ENCODE data around the gene CCDC116.
"Not testable (repeated sequence)": the region's sequence is repeated elsewhere in the genome, so short reads cannot be mapped to it uniquely, and the experiment has no call there.

The CCDC116 gene

GRCh38 chr22:21598302-21598701 is 34.3 kb upstream of the CCDC116 start:
- Histone ChIP-seq H3K27me3 (no peaks in the 10 kb centered on the region), H3K9me3 (no peaks in the 10 kb centered on the region), H3K4me3 (ENCODE audit: low read depth, low read length) (no peak overlapping the region), H3K36me3 (peaks cover 46% of the 10 kb centered on the region), H3K4me1 (no peaks in the 10 kb centered on the region)
- DNase-seq: no peak
- TF ChIP-seq, protein P1, sequence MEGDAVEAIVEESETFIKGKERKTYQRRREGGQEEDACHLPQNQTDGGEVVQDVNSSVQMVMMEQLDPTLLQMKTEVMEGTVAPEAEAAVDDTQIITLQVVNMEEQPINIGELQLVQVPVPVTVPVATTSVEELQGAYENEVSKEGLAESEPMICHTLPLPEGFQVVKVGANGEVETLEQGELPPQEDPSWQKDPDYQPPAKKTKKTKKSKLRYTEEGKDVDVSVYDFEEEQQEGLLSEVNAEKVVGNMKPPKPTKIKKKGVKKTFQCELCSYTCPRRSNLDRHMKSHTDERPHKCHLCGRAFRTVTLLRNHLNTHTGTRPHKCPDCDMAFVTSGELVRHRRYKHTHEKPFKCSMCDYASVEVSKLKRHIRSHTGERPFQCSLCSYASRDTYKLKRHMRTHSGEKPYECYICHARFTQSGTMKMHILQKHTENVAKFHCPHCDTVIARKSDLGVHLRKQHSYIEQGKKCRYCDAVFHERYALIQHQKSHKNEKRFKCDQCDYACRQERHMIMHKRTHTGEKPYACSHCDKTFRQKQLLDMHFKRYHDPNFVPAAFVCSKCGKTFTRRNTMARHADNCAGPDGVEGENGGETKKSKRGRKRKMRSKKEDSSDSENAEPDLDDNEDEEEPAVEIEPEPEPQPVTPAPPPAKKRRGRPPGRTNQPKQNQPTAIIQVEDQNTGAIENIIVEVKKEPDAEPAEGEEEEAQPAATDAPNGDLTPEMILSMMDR (IDR thresholded peaks at IDR 0.05; ENCODE audit: low read depth, low read length): no peak

- TF ChIP-seq, protein P1 (IDR thresholded peaks at IDR 0.05; ENCODE audit: low read depth, low read length): no peak
- no peaks in the 10 kb centered on the region for H3K9me3 ChIP-seq
- H3K27me3 ChIP-seq: no peaks in the 10 kb centered on the region
- H3K36me3 ChIP-seq: peaks cover 39% of the 10 kb centered on the region
- no peaks in the 10 kb centered on the region for H3K4me1 ChIP-seq
- no peak for DNase-seq
- no peak overlapping the region for H3K4me3 ChIP-seq (ENCODE audit: low read depth, low read length)
Observed at GRCh38 chr22:21599053-21599893, 33.3 kb upstream of the CCDC116 start.

DNA sequence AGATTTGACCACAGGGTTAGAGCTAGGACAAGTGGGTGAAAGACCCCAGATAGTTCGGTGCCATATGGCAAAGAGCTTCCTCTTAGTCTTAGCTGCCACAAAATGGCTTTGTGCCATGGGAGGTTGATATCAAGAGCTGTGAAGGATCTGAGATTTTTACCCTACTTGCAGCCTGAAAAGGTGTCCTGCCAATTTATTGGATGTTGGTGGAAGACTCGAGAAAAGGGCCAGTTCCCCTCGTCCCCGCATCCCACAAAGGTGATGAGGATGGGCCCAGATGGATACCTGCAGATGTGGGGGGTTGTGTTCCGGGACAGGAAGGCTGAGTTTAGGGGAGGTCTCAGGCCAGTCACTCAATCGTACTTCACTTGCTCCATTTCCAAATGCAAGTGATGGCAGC is 30.0 kb upstream of the CCDC116 start:
- Histone ChIP-seq H3K4me3 (ENCODE audit: low read depth, low read length) (no peak overlapping the region), H3K36me3 (peaks cover 18% of the 10 kb centered on the region), H3K4me1 (no peaks in the 10 kb centered on the region), H3K27me3 (no peaks in the 10 kb centered on the region), H3K9me3 (no peaks in the 10 kb centered on the region)
- no peak for DNase-seq
- TF ChIP-seq, protein P1 (IDR thresholded peaks at IDR 0.05; ENCODE audit: low read depth, low read length): no peak

DNA sequence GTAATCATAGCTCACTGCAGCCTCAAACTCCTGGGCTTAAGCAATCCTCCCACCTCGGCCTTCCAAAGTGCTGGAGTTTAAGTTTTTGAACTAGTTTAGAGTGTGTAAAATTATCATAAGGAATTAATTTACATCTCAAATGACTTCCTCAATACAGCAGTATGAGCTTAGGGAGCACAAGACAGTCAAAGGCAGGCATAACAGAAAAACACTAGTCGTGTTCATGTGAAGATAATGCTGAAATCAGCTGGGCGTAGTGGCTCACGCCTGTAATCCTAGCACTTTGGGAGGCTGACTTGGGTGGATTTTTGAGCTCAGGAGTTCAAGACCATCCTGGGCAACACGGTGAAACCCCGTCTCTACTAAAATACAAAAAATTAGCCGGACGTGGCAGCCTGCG is 28.6 kb upstream of the CCDC116 start:
- DNase-seq: no peak
- H3K9me3 ChIP-seq: no peaks in the 10 kb centered on the region
- no peaks in the 10 kb centered on the region for H3K4me1 ChIP-seq
- peaks cover 15% of the 10 kb centered on the region for H3K36me3 ChIP-seq
- TF ChIP-seq, protein P1 (IDR thresholded peaks at IDR 0.05; ENCODE audit: low read depth, low read length): no peak
- H3K4me3 ChIP-seq (ENCODE audit: low read depth, low read length): no peak overlapping the region
- H3K27me3 ChIP-seq: no peaks in the 10 kb centered on the region

- no peaks in the 10 kb centered on the region for H3K4me1 ChIP-seq
- H3K27me3 ChIP-seq: no peaks in the 10 kb centered on the region
- no peaks in the 10 kb centered on the region for H3K9me3 ChIP-seq
- no peak for DNase-seq
- H3K36me3 ChIP-seq: peaks cover 30% of the 10 kb centered on the region
- TF ChIP-seq, protein P1 (IDR thresholded peaks at IDR 0.05; ENCODE audit: low read depth, low read length): no peak
- H3K4me3 ChIP-seq (ENCODE audit: low read depth, low read length): no peak overlapping the region
Observed at GRCh38 chr22:21605887-21606564, 26.5 kb upstream of the CCDC116 start.

- DNase-seq: no peak
- H3K4me3 ChIP-seq (ENCODE audit: low read depth, low read length): no peak overlapping the region
- TF ChIP-seq, protein P1 (IDR thresholded peaks at IDR 0.05; ENCODE audit: low read depth, low read length): no peak
- no peaks in the 10 kb centered on the region for H3K9me3 ChIP-seq
- peaks cover 38% of the 10 kb centered on the region for H3K36me3 ChIP-seq
- H3K27me3 ChIP-seq: no peaks in the 10 kb centered on the region
- no peaks in the 10 kb centered on the region for H3K4me1 ChIP-seq
Observed at GRCh38 chr22:21606775-21607174, 25.8 kb upstream of the CCDC116 start.

GRCh38 chr22:21609556-21610157 is 22.9 kb upstream of the CCDC116 start:
- H3K9me3 ChIP-seq; H3K4me1 ChIP-seq; H3K4me3 ChIP-seq (ENCODE audit: low read depth, low read length); DNase-seq; H3K27me3 ChIP-seq: not testable (repeated sequence)
- peaks cover 58% of the 10 kb centered on the region for H3K36me3 ChIP-seq
